ENCODE measurements around the gene KIRREL3.

DNA sequence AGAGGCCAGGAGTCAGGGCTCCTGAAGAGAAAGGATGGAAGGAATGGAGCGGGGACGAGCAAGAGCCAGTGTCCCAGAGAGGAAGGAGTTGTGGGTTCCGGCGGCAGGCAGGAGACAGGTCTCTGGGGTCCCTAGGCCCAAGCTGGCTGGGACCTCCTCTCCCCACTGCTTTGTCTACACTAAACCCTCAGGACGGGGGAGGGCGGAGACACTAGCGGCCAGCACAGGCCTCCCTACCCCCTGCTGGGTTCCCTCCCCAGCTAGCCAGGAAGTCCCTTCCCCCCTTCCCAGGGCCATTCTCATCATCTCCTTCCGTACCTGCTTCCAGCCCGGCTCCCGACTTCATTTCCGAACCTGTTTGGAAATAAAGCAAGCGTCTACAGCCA is 565.6 kb downstream of the KIRREL3 start:
- TF ChIP-seq, protein P1, sequence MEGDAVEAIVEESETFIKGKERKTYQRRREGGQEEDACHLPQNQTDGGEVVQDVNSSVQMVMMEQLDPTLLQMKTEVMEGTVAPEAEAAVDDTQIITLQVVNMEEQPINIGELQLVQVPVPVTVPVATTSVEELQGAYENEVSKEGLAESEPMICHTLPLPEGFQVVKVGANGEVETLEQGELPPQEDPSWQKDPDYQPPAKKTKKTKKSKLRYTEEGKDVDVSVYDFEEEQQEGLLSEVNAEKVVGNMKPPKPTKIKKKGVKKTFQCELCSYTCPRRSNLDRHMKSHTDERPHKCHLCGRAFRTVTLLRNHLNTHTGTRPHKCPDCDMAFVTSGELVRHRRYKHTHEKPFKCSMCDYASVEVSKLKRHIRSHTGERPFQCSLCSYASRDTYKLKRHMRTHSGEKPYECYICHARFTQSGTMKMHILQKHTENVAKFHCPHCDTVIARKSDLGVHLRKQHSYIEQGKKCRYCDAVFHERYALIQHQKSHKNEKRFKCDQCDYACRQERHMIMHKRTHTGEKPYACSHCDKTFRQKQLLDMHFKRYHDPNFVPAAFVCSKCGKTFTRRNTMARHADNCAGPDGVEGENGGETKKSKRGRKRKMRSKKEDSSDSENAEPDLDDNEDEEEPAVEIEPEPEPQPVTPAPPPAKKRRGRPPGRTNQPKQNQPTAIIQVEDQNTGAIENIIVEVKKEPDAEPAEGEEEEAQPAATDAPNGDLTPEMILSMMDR (IDR thresholded peaks at IDR 0.05; ENCODE audit: low read depth, low read length) = no peak
- no peak for TF ChIP-seq EZH2phosphoT487 (IDR thresholded peaks at IDR 0.05; ENCODE audit: low read depth)
